Uterus (tissue), 4 donors: Measurements from ENCODE around the gene HMGN4. TPM values are rescaled to one million over a fixed set of nuclear protein-coding genes. Genes with fewer than 3 reads are reported as not detected.

ENCODE experiments used
- DNase-seq, 2 donors: peaks; one replicate each; pipeline ENCODE4 v3.0.0-alpha.2; 2019 to 2020
- H3K27ac ChIP-seq, 2 donors: fragments of 200-600 bp; sonication (generic); 1 replicate in 1 of 2; 2 replicates in 1 of 2; pipeline ENCODE4 v1.5.1; 2016 to 2018
- H3K27me3 ChIP-seq, 2 donors: fragments of 200-600 bp; sonication (generic); one replicate each; pipeline ENCODE4 v1.5.1; 2018 to 2019; ENCODE audit warnings: control low read depth in 1 of 2
- H3K36me3 ChIP-seq, 2 donors: fragments of 200-600 bp; sonication (generic); one replicate each; pipeline ENCODE4 v1.5.1; 2019; ENCODE audit warnings: control low read depth in 1 of 2
- H3K4me1 ChIP-seq, 2 donors: fragments of 200-600 bp; sonication (generic); one replicate each; pipeline ENCODE4 v1.5.1; 2018 to 2019; ENCODE audit warnings: control low read depth in 1 of 2
- H3K4me3 ChIP-seq, 2 donors: fragments of 200-600 bp; sonication (generic); 1 replicate in 1 of 2; 2 replicates in 1 of 2; pipeline ENCODE4 v1.5.1; 2018 to 2019; ENCODE audit warnings: mild to moderate bottlenecking in 1 of 2
- H3K9me3 ChIP-seq, 2 donors: fragments of 200-600 bp; sonication (generic); one replicate each; pipeline ENCODE4 v1.5.1; 2019; ENCODE audit warnings: control low read depth in 1 of 2
- POLR2A ChIP-seq, 2 donors: fragments of 450-650 bp; IDR thresholded peaks; one replicate each; pipeline ENCODE4 v1.6.1; 2016; ENCODE audit warnings: antibody characterized with exemption in 2 of 2, mild to moderate bottlenecking in 1 of 2, moderate library complexity in 1 of 2
- intact Hi-C: fragments of 100-400 bp; cut with DNase I; formaldehyde crosslinking; loops from one replicate; pipeline ENCODE4 v1.15.1; 2023; ENCODE audit warnings: low total_unique reads
- total RNA-seq, 4 donors: library from RNA; depleted of rRNA in 3 of 4; stranded (reverse); fragments of >200 nt in 3 of 4; gene quantifications; one replicate each; pipeline versions ENCODE4 v1.1.0 to v1.2.4, GENCODE V29; 2014 to 2023
- TF ChIP-seq, protein P1 (sequence below), 4 experiments: fragments of 200-600 bp in 2 of 4; fragments of 450-650 bp in 2 of 4; sonication (generic) in 2 of 4; IDR thresholded peaks; one replicate each; pipeline ENCODE4 v1.5.1; 2016 to 2019; ENCODE audit warnings: antibody characterized with exemption in 4 of 4, mild to moderate bottlenecking in 2 of 4, moderate library complexity in 1 of 4
- donor health status: DM: yes; HTN: yes; CAD: no.

HMGN4 gene
- total RNA-seq, 4 donors from 2014 or later, result 14.6 to 89.0 (median 73.3) TPM

DNA sequence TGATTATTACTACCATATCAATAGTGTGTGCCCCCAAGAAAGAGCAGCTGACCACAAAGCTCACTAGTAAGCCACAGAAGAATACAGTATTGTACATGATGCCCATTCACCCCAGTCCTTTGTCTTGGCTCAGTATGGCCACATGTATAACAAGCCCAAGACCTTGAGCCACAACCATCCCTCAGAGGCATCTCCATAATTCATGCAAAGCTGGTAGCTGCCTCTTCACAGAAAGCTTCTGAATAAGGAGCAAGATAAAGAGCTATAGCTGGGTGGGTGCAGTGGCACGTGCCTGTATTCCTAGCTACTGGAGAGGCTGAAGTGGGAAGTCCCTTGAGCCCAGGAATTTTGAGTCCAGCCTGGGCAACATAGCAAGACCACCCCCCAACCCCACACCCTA is 42.9 kb upstream of the HMGN4 start:
- Histone ChIP-seq H3K27ac (no peak overlapping the region), H3K27me3 (no peaks in the 10 kb centered on the region), H3K9me3 (no peaks in the 10 kb centered on the region), H3K36me3 (no peaks in the 10 kb centered on the region), H3K4me1 (no peaks in the 10 kb centered on the region), H3K4me3 (no peak overlapping the region)
- no peak for DNase-seq
- intact Hi-C loops, result no loop called here
- TF ChIP-seq POLR2A (IDR thresholded peaks at IDR 0.05), result no peak
- TF ChIP-seq, protein P1, sequence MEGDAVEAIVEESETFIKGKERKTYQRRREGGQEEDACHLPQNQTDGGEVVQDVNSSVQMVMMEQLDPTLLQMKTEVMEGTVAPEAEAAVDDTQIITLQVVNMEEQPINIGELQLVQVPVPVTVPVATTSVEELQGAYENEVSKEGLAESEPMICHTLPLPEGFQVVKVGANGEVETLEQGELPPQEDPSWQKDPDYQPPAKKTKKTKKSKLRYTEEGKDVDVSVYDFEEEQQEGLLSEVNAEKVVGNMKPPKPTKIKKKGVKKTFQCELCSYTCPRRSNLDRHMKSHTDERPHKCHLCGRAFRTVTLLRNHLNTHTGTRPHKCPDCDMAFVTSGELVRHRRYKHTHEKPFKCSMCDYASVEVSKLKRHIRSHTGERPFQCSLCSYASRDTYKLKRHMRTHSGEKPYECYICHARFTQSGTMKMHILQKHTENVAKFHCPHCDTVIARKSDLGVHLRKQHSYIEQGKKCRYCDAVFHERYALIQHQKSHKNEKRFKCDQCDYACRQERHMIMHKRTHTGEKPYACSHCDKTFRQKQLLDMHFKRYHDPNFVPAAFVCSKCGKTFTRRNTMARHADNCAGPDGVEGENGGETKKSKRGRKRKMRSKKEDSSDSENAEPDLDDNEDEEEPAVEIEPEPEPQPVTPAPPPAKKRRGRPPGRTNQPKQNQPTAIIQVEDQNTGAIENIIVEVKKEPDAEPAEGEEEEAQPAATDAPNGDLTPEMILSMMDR (IDR thresholded peaks at IDR 0.05), result no peak

DNA sequence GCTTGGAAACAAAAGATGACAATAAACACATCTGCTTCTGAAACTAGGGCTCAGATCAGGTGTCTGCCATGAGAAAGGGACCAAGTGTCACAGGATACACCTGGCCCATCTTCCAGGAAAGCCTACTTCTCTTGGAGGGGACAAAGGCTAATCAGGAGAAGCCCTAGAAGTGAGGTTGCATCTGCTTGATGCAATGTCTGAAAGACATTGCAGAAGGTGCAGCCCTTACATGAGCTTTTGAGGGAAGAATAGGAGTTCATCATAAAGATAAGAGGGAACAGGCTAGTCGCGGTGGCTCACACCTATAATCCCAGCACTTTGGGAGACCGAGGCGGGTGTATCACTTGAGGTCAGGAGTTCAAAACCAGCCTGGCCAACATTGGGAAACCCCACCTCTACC is 40.6 kb upstream of the HMGN4 start:
- no peak overlapping the region for H3K27ac ChIP-seq
- TF ChIP-seq POLR2A (IDR thresholded peaks at IDR 0.05), result no peak
- TF ChIP-seq, protein P1 (IDR thresholded peaks at IDR 0.05), result no peak
- H3K27me3 ChIP-seq, result no peaks in the 10 kb centered on the region
- peaks cover 0 to 7% of the 10 kb centered on the region in 2 donors for H3K4me1 ChIP-seq
- no peaks in the 10 kb centered on the region for H3K36me3 ChIP-seq
- H3K9me3 ChIP-seq, result no peaks in the 10 kb centered on the region
- no peak for DNase-seq
- intact Hi-C loops, result no loop called here
- no peak overlapping the region for H3K4me3 ChIP-seq

DNA sequence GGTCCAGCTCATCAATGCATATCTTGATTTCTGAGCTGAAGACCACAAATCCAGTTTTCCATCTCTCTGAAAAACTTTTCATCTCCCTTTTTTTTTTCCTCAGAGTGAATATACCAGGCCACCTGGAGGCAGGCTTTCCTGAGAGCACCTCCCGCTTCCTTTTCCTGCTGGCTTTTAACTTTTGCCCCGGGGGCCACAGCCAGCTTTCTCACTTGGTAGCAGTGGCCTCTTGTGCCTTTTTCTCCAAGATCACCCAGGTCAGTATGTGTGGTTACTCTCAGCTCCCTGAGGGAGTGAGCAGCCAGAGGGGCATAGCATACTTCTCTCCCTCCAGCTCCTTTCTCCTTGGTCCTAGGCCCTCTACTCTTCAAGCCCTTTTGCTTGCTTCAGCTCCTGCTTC is 38.1 kb upstream of the HMGN4 start, which contains the start of gene BTN1A1:
BTN1A1 (plus strand) TSS at position 202 of the 400 bp plus-strand sequence. CDS start 984 bp downstream, outside the sequence.
- no peak for DNase-seq
- intact Hi-C loops, result no loop called here
- TF ChIP-seq POLR2A (IDR thresholded peaks at IDR 0.05), result no peak
- TF ChIP-seq, protein P1 (IDR thresholded peaks at IDR 0.05), result no peak
- Histone ChIP-seq H3K27ac (no peak within 1 kb of the TSS), H3K4me1 (peaks cover 0 to 7% of the 10 kb centered on the region in 2 donors), H3K27me3 (no peaks in the 10 kb centered on the region), H3K4me3 (no peak within 1 kb of the TSS), H3K9me3 (no peaks in the 10 kb centered on the region), H3K36me3 (no peaks in the 10 kb centered on the region)

DNA sequence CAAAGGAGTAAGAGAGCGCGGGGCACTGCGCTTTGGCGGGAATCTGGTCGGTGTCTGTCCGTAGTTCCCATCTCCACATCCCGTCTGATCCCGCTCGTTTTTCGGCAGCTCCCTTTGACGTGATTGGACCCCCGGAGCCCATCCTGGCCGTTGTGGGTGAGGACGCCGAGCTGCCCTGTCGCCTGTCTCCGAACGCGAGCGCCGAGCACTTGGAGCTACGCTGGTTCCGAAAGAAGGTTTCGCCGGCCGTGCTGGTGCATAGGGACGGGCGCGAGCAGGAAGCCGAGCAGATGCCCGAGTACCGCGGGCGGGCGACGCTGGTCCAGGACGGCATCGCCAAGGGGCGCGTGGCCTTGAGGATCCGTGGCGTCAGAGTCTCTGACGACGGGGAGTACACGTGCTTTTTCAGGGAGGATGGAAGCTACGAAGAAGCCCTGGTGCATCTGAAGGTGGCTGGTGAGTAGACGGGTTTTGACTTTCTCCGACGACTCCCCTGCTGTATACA is 36.6 kb upstream of the HMGN4 start:
- Histone ChIP-seq H3K4me1 (peaks cover 0 to 7% of the 10 kb centered on the region in 2 donors), H3K36me3 (no peaks in the 10 kb centered on the region), H3K9me3 (no peaks in the 10 kb centered on the region), H3K4me3 (no peak overlapping the region), H3K27ac (no peak overlapping the region), H3K27me3 (no peaks in the 10 kb centered on the region)
- intact Hi-C loops, result no loop called here
- no peak for DNase-seq
- TF ChIP-seq, protein P1 (IDR thresholded peaks at IDR 0.05), result no peak
- no peak for TF ChIP-seq POLR2A (IDR thresholded peaks at IDR 0.05)

DNA sequence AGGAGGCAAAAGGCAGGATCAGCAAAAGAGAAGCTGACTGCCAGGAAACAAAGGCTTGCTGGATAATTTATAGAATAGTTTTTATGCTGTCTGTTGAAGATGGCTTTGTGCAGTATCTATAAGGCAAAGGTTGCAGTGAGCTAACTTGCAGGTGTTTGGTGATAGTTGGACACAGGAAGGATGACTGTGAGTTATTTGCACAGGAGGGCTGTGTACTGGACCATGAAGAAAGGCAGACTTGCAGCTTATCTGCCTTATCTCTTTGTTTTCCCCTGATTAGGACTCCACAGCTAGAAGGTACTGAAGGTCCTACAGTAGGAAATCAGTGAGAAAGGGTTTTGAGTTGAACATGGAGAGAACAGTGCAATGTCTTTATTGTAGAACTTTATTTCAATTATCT is 36.0 kb upstream of the HMGN4 start:
- Histone ChIP-seq H3K27ac (no peak overlapping the region), H3K36me3 (no peaks in the 10 kb centered on the region), H3K4me1 (peaks cover 0 to 7% of the 10 kb centered on the region in 2 donors), H3K4me3 (no peak overlapping the region), H3K27me3 (no peaks in the 10 kb centered on the region), H3K9me3 (no peaks in the 10 kb centered on the region)
- intact Hi-C loops, result no loop called here
- no peak for TF ChIP-seq POLR2A (IDR thresholded peaks at IDR 0.05)
- TF ChIP-seq, protein P1 (IDR thresholded peaks at IDR 0.05), result no peak
- DNase-seq, result no peak
